Gastroesophageal sphincter (tissue), 3 donors: ENCODE data around the gene RGPD6.
"Not testable (repeated sequence)": the region's sequence is repeated elsewhere in the genome, so short reads cannot be mapped to it uniquely, and the experiment has no call there.

Experiments used
- CTCF ChIP-seq, 4 experiments: fragments of 200-600 bp in 2 of 4; fragments of 450-650 bp in 2 of 4; sonication (generic) in 1 of 4; IDR thresholded peaks; one replicate each; pipeline ENCODE4 v1.5.1; 2017 to 2019; ENCODE audit warnings: antibody characterized with exemption in 4 of 4, mild to moderate bottlenecking in 2 of 4, moderate library complexity in 2 of 4
- EP300 ChIP-seq: sonication (generic); formaldehyde crosslinking; IDR thresholded peaks from one replicate; pipeline ENCODE4 v1.6.1; 2017; ENCODE audit warnings: antibody characterized with exemption, mild to moderate bottlenecking
- POLR2A ChIP-seq, 2 donors: fragments of 450-650 bp; IDR thresholded peaks; one replicate each; pipeline ENCODE4 v1.6.1; 2017; ENCODE audit warnings: antibody characterized with exemption in 2 of 2, mild to moderate bottlenecking in 2 of 2, moderate library complexity in 1 of 2

GRCh38 chr2:110608788-110609502 lies 31.9 kb upstream of the RGPD6 start:
- not testable (repeated sequence) for TF ChIP-seq EP300; CTCF (IDR thresholded peaks at IDR 0.05); POLR2A (IDR thresholded peaks at IDR 0.05)
